SK-N-SH treated with all-trans-retinoic acid at 6 μM for 48 hours (cell line): Measurements from ENCODE around the gene ARRDC1.
"Not testable (repeated sequence)": the region's sequence is repeated elsewhere in the genome, so short reads cannot be mapped to it uniquely, and the experiment has no call there.

Source experiments
- ATAC-seq: fragments of 200-7000 bp; cut with Tn5 transposase; 3 replicates; pipeline ENCODE4 v1.9.1; 2020; ENCODE audit warnings: mild to moderate bottlenecking, moderate library complexity
- ARNTL ChIP-seq: fragments of 450-650 bp; formaldehyde crosslinking; IDR thresholded peaks from 2 replicates; pipeline ENCODE4 v1.5.0; 2020; ENCODE audit warnings: low read depth, mild to moderate bottlenecking, moderate library complexity, borderline replicate concordance
- BACH2 ChIP-seq: fragments of 250-450 bp; sonication (Bioruptor Pico); IDR thresholded peaks from 2 replicates; pipeline ENCODE4 v1.9.0; 2021; ENCODE audit warnings: mild to moderate bottlenecking, borderline replicate concordance
- CSDC2 ChIP-seq: fragments of 250-450 bp; sonication (Bioruptor Pico); IDR thresholded peaks from 2 replicates; pipeline ENCODE4 v1.5.0; 2020; ENCODE audit warnings: mild to moderate bottlenecking, moderate library complexity
- GLIS3 ChIP-seq: fragments of 250-450 bp; sonication (Bioruptor Pico); IDR thresholded peaks from 2 replicates; pipeline ENCODE4 v1.5.0; 2020; ENCODE audit warnings: mild to moderate bottlenecking, moderate library complexity
- ISL1 ChIP-seq: fragments of 250-450 bp; sonication (Bioruptor Pico); IDR thresholded peaks from 2 replicates; pipeline ENCODE4 v2.1.2; 2022; ENCODE audit warnings: mild to moderate bottlenecking, moderate library complexity
- OSR1 ChIP-seq: fragments of 250-450 bp; sonication (Bioruptor Pico); IDR thresholded peaks from 2 replicates; pipeline ENCODE4 v1.8.0; 2022; ENCODE audit warnings: moderate library complexity, mild to moderate bottlenecking, inconsistent platforms
- PPARA ChIP-seq: fragments of 250-450 bp; sonication (Bioruptor Pico); IDR thresholded peaks from 2 replicates; pipeline ENCODE4 v1.5.0; 2020; ENCODE audit warnings: mild to moderate bottlenecking, borderline replicate concordance
- RARB ChIP-seq: fragments of 250-450 bp; sonication (Bioruptor Pico); IDR thresholded peaks from 2 replicates; pipeline ENCODE4 v1.8.0; 2021; ENCODE audit warnings: mild to moderate bottlenecking, moderate library complexity
- SNAI2 ChIP-seq: fragments of 250-450 bp; sonication (Bioruptor Pico); IDR thresholded peaks from 2 replicates; pipeline ENCODE4 v1.5.0; 2020; ENCODE audit warnings: mild to moderate bottlenecking, moderate library complexity
- TOX ChIP-seq: fragments of 250-450 bp; sonication (Bioruptor Pico); IDR thresholded peaks from 2 replicates; pipeline ENCODE4 v1.8.0; 2021; ENCODE audit warnings: mild to moderate bottlenecking, moderate library complexity, borderline replicate concordance
- ZC3H10 ChIP-seq: fragments of 250-450 bp; sonication (Bioruptor Pico); IDR thresholded peaks from 2 replicates; pipeline ENCODE4 v1.5.1; 2021; ENCODE audit warnings: mild to moderate bottlenecking, moderate library complexity
- ZFP3 ChIP-seq: fragments of 250-450 bp; sonication (Bioruptor Pico); IDR thresholded peaks from 2 replicates; pipeline ENCODE4 v1.5.0; 2020; ENCODE audit warnings: mild to moderate bottlenecking, moderate library complexity
- ZFP30 ChIP-seq: fragments of 450-650 bp; formaldehyde crosslinking; IDR thresholded peaks from 2 replicates; pipeline ENCODE4 v1.5.0; 2022; ENCODE audit warnings: mild to moderate bottlenecking, moderate library complexity
- ZNF565 ChIP-seq: fragments of 450-650 bp; formaldehyde crosslinking; conservative IDR thresholded peaks from 2 replicates; pipeline ENCODE4 v1.5.0; 2020; ENCODE audit warnings: low read depth, mild to moderate bottlenecking, moderate library complexity
- ZNF70 ChIP-seq: fragments of 450-650 bp; formaldehyde crosslinking; IDR thresholded peaks from 2 replicates; pipeline ENCODE4 v1.5.0; 2020; ENCODE audit warnings: mild to moderate bottlenecking, moderate library complexity
- ZNF8 ChIP-seq: fragments of 450-650 bp; formaldehyde crosslinking; IDR thresholded peaks from 2 replicates; pipeline ENCODE4 v1.5.0; 2020; ENCODE audit warnings: mild to moderate bottlenecking, moderate library complexity
- TF ChIP-seq, protein P1 (sequence below): fragments of 250-450 bp; sonication (Bioruptor Pico); IDR thresholded peaks from 2 replicates; pipeline ENCODE4 v1.5.0; 2020; ENCODE audit warnings: mild to moderate bottlenecking, moderate library complexity
- TF ChIP-seq, protein P2 (sequence below): fragments of 250-450 bp; sonication (Bioruptor Pico); IDR thresholded peaks from 2 replicates; pipeline ENCODE4 v1.5.1; 2021; ENCODE audit warnings: mild to moderate bottlenecking, moderate library complexity
- TF ChIP-seq, protein P3 (sequence below): fragments of 250-450 bp; sonication (Bioruptor Pico); IDR thresholded peaks from 2 replicates; pipeline ENCODE4 v1.8.0; 2021; ENCODE audit warnings: low read depth, mild to moderate bottlenecking, moderate library complexity, borderline replicate concordance

Gene ARRDC1

DNA sequence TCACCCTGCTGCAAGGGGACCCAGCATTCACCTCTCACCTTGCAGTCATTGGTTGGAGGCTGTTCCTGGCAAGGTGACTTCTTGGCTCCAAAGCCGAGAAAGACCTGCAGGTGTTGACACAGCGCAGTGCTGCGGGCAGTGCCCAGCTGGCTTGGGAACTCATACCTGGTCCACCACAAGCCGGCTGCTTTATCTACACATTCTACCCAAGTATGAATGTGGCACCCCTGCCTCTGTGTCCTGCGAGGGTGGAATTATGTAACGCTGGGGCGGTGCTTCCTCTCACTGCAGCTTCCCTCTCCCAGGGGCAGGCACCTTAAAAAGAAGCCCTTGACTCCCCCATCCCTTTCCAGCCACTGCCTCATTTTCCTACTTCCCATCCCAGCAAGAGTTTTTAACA is 12.7 kb upstream of the ARRDC1 start:
- no peak for TF ChIP-seq ZNF565
- TF ChIP-seq ZFP30 (CRISPR knock-in tag): no peak
- no peak for TF ChIP-seq ZNF8 (CRISPR knock-in tag)
- TF ChIP-seq, protein P1, sequence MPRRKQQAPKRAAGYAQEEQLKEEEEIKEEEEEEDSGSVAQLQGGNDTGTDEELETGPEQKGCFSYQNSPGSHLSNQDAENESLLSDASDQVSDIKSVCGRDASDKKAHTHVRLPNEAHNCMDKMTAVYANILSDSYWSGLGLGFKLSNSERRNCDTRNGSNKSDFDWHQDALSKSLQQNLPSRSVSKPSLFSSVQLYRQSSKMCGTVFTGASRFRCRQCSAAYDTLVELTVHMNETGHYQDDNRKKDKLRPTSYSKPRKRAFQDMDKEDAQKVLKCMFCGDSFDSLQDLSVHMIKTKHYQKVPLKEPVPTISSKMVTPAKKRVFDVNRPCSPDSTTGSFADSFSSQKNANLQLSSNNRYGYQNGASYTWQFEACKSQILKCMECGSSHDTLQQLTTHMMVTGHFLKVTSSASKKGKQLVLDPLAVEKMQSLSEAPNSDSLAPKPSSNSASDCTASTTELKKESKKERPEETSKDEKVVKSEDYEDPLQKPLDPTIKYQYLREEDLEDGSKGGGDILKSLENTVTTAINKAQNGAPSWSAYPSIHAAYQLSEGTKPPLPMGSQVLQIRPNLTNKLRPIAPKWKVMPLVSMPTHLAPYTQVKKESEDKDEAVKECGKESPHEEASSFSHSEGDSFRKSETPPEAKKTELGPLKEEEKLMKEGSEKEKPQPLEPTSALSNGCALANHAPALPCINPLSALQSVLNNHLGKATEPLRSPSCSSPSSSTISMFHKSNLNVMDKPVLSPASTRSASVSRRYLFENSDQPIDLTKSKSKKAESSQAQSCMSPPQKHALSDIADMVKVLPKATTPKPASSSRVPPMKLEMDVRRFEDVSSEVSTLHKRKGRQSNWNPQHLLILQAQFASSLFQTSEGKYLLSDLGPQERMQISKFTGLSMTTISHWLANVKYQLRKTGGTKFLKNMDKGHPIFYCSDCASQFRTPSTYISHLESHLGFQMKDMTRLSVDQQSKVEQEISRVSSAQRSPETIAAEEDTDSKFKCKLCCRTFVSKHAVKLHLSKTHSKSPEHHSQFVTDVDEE (CRISPR knock-in tag): no peak
- TF ChIP-seq RARB (CRISPR knock-in tag): no peak
- TF ChIP-seq CSDC2 (CRISPR knock-in tag): no peak
- TF ChIP-seq ZC3H10: no peak
- TF ChIP-seq TOX (CRISPR knock-in tag): no peak
- no peak for TF ChIP-seq ARNTL (CRISPR knock-in tag)
- TF ChIP-seq, protein P2, sequence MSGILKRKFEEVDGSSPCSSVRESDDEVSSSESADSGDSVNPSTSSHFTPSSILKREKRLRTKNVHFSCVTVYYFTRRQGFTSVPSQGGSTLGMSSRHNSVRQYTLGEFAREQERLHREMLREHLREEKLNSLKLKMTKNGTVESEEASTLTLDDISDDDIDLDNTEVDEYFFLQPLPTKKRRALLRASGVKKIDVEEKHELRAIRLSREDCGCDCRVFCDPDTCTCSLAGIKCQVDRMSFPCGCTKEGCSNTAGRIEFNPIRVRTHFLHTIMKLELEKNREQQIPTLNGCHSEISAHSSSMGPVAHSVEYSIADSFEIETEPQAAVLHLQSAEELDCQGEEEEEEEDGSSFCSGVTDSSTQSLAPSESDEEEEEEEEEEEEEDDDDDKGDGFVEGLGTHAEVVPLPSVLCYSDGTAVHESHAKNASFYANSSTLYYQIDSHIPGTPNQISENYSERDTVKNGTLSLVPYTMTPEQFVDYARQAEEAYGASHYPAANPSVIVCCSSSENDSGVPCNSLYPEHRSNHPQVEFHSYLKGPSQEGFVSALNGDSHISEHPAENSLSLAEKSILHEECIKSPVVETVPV (CRISPR knock-in tag): no peak
- no peak for TF ChIP-seq ZNF70
- TF ChIP-seq BACH2 (CRISPR knock-in tag): no peak
- no peak for ATAC-seq

DNA sequence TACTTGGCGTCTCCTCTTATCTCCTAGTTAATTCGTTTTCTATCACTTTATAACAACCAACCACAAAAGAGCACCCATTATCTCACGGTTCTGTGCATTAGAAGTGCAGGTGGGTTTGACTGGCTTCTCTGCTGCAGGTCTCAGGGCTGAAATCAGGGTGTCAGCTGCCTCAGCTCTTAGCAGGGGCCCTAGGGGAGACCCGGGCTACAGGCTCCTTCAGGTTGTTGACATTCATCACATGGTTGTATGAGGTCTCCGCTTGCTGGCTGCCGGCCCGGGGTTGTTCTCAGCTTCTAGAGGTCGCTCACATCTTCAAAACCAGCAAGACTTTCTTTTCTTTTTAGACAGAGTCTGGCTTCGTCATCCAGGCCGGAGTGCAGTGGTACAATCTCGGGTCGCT is 12.3 kb upstream of the ARRDC1 start:
- ATAC-seq: no peak

DNA sequence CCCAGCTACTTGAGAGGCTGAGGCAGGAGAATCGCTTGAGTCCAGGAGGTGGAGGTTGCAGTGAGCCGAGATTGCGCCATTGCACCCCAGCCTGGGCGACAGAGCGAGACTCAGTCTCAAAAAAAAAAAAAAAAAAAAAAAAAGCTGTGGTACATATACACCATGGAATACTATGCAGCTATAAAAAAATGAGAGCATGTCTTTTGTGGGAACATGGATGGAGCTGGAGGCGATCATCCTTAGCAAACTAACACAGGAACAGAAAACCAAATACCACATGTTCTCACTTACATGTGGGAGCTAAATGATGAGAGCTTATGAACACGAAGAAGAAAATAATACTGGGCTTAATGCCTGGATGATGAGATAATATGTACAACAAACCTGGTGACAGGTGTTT is 8.9 kb upstream of the ARRDC1 start:
- ATAC-seq: not testable (repeated sequence)
- peak; percentile 77; the same call in 1 of the 2 replicates for TF ChIP-seq ZNF8 (CRISPR knock-in tag)

More for the DNA sequence above, 12.3 kb upstream of the ARRDC1 start:
- TF ChIP-seq RARB (CRISPR knock-in tag) (no peak), OSR1 (CRISPR knock-in tag) (no peak), ISL1 (CRISPR knock-in tag) (no peak), ZNF8 (CRISPR knock-in tag) (no peak), ZC3H10 (no peak), ZNF565 (no peak), ZFP30 (CRISPR knock-in tag) (no peak), GLIS3 (CRISPR knock-in tag) (no peak)
- TF ChIP-seq, all 23 proteins: peak for 0

DNA sequence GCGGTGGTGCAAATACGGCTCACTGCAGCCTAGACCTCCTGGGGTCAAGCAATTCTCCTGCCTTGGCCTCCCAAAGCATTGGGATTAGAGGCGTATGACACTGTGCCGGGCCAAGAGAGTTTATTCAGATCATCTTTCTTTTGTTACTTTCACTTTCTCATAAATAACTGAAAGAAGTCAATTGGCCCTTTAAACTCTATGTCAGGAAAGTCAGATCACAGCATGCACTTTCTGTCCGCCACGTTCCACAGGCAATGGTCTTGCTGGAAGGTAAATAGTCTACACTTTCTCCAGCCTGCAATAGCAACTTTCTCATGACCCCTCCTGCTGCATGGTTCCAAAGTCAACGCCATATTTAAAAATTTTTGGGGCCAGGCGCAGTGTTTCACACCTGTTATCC is 6.5 kb upstream of the ARRDC1 start:
- no peak for TF ChIP-seq ARNTL (CRISPR knock-in tag)
- no peak for TF ChIP-seq ZNF70
- no peak for TF ChIP-seq SNAI2 (CRISPR knock-in tag)
- TF ChIP-seq, protein P3, sequence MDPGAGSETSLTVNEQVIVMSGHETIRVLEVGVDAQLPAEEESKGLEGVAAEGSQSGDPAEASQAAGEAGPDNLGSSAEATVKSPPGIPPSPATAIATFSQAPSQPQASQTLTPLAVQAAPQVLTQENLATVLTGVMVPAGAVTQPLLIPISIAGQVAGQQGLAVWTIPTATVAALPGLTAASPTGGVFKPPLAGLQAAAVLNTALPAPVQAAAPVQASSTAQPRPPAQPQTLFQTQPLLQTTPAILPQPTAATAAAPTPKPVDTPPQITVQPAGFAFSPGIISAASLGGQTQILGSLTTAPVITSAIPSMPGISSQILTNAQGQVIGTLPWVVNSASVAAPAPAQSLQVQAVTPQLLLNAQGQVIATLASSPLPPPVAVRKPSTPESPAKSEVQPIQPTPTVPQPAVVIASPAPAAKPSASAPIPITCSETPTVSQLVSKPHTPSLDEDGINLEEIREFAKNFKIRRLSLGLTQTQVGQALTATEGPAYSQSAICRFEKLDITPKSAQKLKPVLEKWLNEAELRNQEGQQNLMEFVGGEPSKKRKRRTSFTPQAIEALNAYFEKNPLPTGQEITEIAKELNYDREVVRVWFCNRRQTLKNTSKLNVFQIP (CRISPR knock-in tag): no peak
- TF ChIP-seq ZFP3 (CRISPR knock-in tag): no peak
- no peak for TF ChIP-seq BACH2 (CRISPR knock-in tag)
- TF ChIP-seq ZFP30 (CRISPR knock-in tag): no peak
- no peak for TF ChIP-seq PPARA (CRISPR knock-in tag)
- TF ChIP-seq ZNF565: no peak
- no peak for ATAC-seq

DNA sequence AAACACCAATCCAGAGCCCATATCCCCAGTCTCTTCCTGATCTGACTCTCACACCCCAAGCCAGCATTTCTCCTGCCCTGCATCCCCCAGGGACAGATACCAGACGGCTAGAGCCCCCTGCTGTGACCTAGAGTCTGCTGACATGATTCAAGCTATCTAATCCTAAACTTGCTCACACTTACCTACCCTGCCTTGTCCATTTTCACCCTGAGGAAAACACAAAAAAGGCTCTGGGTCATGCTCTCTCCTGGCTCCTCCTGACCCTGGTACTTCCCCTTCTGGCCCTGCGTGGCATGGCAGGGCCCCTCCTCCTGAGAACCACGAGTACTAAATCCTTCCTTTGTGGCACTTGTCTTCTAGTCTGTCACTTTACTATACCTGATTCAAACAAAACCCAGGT is 2.8 kb upstream of the ARRDC1 start:
- no peak for ATAC-seq
- TF ChIP-seq, protein P3 (CRISPR knock-in tag): no peak
- TF ChIP-seq ZFP3 (CRISPR knock-in tag) (no peak), ISL1 (CRISPR knock-in tag) (no peak), TOX (CRISPR knock-in tag) (no peak), ZNF565 (no peak), ZNF8 (CRISPR knock-in tag) (no peak), ZFP30 (CRISPR knock-in tag) (no peak), SNAI2 (CRISPR knock-in tag) (no peak)
- TF ChIP-seq, protein P2 (CRISPR knock-in tag): no peak
